H1 (cell line): Measurements from ENCODE around the gene YIF1B. TPM values are rescaled to one million over a fixed set of nuclear protein-coding genes. Genes with fewer than 3 reads are reported as not detected.

Experiments
- CTCF ChIA-PET: fragments of 300-600 bp; sonication (Branson Sonifier 250); formaldehyde crosslinking; loops from one replicate; lab custom pipeline; 2021; ENCODE audit not compliant: partially characterized antibody; lab: Charles Lee
- POLR2A ChIA-PET: fragments of 300-600 bp; sonication (Branson Sonifier 250); formaldehyde crosslinking; loops from one replicate; lab custom pipeline; 2021; ENCODE audit warnings: inconsistent platforms; ENCODE audit not compliant: partially characterized antibody; lab: Charles Lee
- DNase-seq, 2 experiments: peaks; one replicate each; pipeline versions ENCODE4 v3.0.0 to v3.0.0-alpha.2; 2010 to 2022; ENCODE audit warnings: low spot score in 2 of 2, low read depth in 1 of 2, mixed read lengths in 1 of 2
- FAIRE-seq: peaks from 2 replicates; lab custom pipeline; 2011; peaks lifted over from hg19 to GRCh38; lab: Jason Lieb, UNC
- H2AFZ ChIP-seq: 2 replicates; pipeline ENCODE4 v1.8.1; 2012; ENCODE audit warnings: low read length, inconsistent platforms
- H2AK5ac ChIP-seq: 2 replicates; pipeline ENCODE4 v1.6.1; 2013; ENCODE audit warnings: low read depth, low read length
- H2BK120ac ChIP-seq: replicated peaks from 2 replicates; pipeline ENCODE3; 2013; ENCODE audit warnings: low read depth, low read length, inconsistent platforms
- H2BK12ac ChIP-seq: 2 replicates; pipeline ENCODE4 v1.6.1; 2013; ENCODE audit warnings: low read depth, low read length
- H2BK15ac ChIP-seq: 2 replicates; pipeline ENCODE4 v1.6.1; 2013; ENCODE audit warnings: low read length
- H2BK20ac ChIP-seq: 2 replicates; pipeline ENCODE4 v1.6.1; 2013; ENCODE audit warnings: low read length
- H2BK5ac ChIP-seq: 2 replicates; pipeline ENCODE4 v1.6.1; 2013; ENCODE audit warnings: low read depth, low read length
- H3K14ac ChIP-seq: 2 replicates; pipeline ENCODE4 v1.6.1; 2013; ENCODE audit warnings: inconsistent platforms; ENCODE audit not compliant: insufficient read length
- H3K18ac ChIP-seq: 2 replicates; pipeline ENCODE4 v1.6.1; 2013; ENCODE audit warnings: low read length; ENCODE audit errors: extremely low read depth
- H3K23ac ChIP-seq: 2 replicates; pipeline ENCODE4 v1.6.1; 2013; ENCODE audit warnings: inconsistent platforms; ENCODE audit not compliant: insufficient read length
- H3K23me2 ChIP-seq: 2 replicates; pipeline ENCODE4 v1.6.1; 2013; ENCODE audit warnings: low read depth, low read length
- H3K27ac ChIP-seq: 2 replicates; pipeline ENCODE4 v1.6.1; 2011; ENCODE audit warnings: low read depth, low read length, inconsistent platforms
- H3K27me3 ChIP-seq, 4 experiments: replicated peaks in 1 of 4; 1 replicate in 1 of 4; 2 replicates in 3 of 4; pipeline versions ENCODE4 v1.6.1 to v1.8.1; 2011 to 2013; ENCODE audit warnings: low read length in 3 of 4, mild to moderate bottlenecking in 3 of 4, inconsistent platforms in 2 of 4, mixed read lengths in 2 of 4, moderate library complexity in 1 of 4; ENCODE audit not compliant: control insufficient read depth in 3 of 4, insufficient read depth in 3 of 4; ENCODE audit errors: extremely low read depth in 1 of 4
- H3K36me3 ChIP-seq, 4 experiments: 2 replicates each; pipeline versions ENCODE4 v1.6.1 to v1.8.1; 2011 to 2013; ENCODE audit warnings: mild to moderate bottlenecking in 4 of 4, low read length in 3 of 4, moderate library complexity in 2 of 4, control low read depth in 1 of 4, inconsistent platforms in 1 of 4; ENCODE audit not compliant: insufficient read depth in 4 of 4, control insufficient read depth in 2 of 4
- H3K4ac ChIP-seq: replicated peaks from 2 replicates; pipeline ENCODE3; 2013; ENCODE audit warnings: low read length, low read depth, mixed read lengths, inconsistent platforms; ENCODE audit not compliant: insufficient read length
- H3K4me1 ChIP-seq, 4 experiments: replicated peaks in 1 of 4; 1 replicate in 1 of 4; 2 replicates in 3 of 4; pipeline versions ENCODE4 v1.6.1 to v1.8.1; 2011 to 2013; ENCODE audit warnings: low read length in 3 of 4, inconsistent platforms in 2 of 4, mixed read lengths in 1 of 4; ENCODE audit not compliant: insufficient read depth in 4 of 4, control insufficient read depth in 3 of 4
- H3K4me2 ChIP-seq, 2 experiments: 2 replicates each; pipeline versions ENCODE4 v1.6.1 to v1.8.1; 2011 to 2013; ENCODE audit warnings: low read depth in 2 of 2, low read length in 2 of 2, control low read depth in 1 of 2, inconsistent platforms in 1 of 2, mild to moderate bottlenecking in 1 of 2; ENCODE audit not compliant: insufficient read depth in 1 of 2
- H3K4me3 ChIP-seq, 4 experiments: fragments of 200-600, 300-600 bp in 1 of 4; sonication (generic), shearing (Covaris generic), sonication (Bioruptor Twin) in 1 of 4; 2 replicates each; pipeline versions ENCODE4 v1.5.1 to v1.8.1; 2011 to 2016; ENCODE audit warnings: low read length in 4 of 4, low read depth in 3 of 4, control low read depth in 2 of 4, inconsistent platforms in 2 of 4, mild to moderate bottlenecking in 2 of 4, mixed read lengths in 1 of 4, moderate library complexity in 1 of 4; ENCODE audit not compliant: insufficient read depth in 2 of 4; ENCODE audit errors: extremely low read depth in 1 of 4
- H3K56ac ChIP-seq: replicated peaks from 2 replicates; pipeline ENCODE3; 2013; ENCODE audit warnings: low read depth, mild to moderate bottlenecking, mixed read lengths, low read length, inconsistent platforms; ENCODE audit not compliant: insufficient read length
- H3K79me1 ChIP-seq: 2 replicates; pipeline ENCODE4 v1.6.1; 2013; ENCODE audit warnings: low read depth, low read length, control low read depth
- H3K79me2 ChIP-seq, 2 experiments: 2 replicates each; pipeline versions ENCODE4 v1.6.1 to v1.8.1; 2012 to 2013; ENCODE audit warnings: low read length in 2 of 2, mild to moderate bottlenecking in 2 of 2, inconsistent platforms in 1 of 2; ENCODE audit not compliant: insufficient read depth in 2 of 2, control insufficient read depth in 1 of 2
- H3K9ac ChIP-seq, 4 experiments: replicated peaks in 1 of 4; 1 replicate in 1 of 4; 2 replicates in 3 of 4; pipeline versions ENCODE4 v1.6.1 to v1.8.1; 2011 to 2013; ENCODE audit warnings: low read depth in 3 of 4, low read length in 3 of 4, control low read depth in 2 of 4, mild to moderate bottlenecking in 2 of 4, moderate library complexity in 2 of 4, inconsistent platforms in 1 of 4; ENCODE audit errors: extremely low read depth in 1 of 4
- H3K9me3 ChIP-seq, 2 experiments: 2 replicates each; pipeline versions ENCODE4 v1.6.1 to v1.8.1; 2012 to 2013; ENCODE audit warnings: mild to moderate bottlenecking in 2 of 2, moderate library complexity in 2 of 2, control low read depth in 1 of 2, inconsistent platforms in 1 of 2, low read depth in 1 of 2, low read length in 1 of 2, mixed read lengths in 1 of 2; ENCODE audit not compliant: insufficient read depth in 2 of 2
- H4K20me1 ChIP-seq, 2 experiments: replicated peaks in 1 of 2; 2 replicates each; pipeline versions ENCODE3 to v1.8.1; 2011 to 2013; ENCODE audit warnings: inconsistent platforms in 2 of 2, low read length in 2 of 2, mild to moderate bottlenecking in 1 of 2; ENCODE audit not compliant: insufficient read depth in 2 of 2, control insufficient read depth in 1 of 2
- H4K5ac ChIP-seq: 2 replicates; pipeline ENCODE4 v1.6.1; 2013; ENCODE audit warnings: low read length, low read depth, mixed read lengths, inconsistent platforms; ENCODE audit not compliant: insufficient read length
- H4K8ac ChIP-seq: 2 replicates; pipeline ENCODE4 v1.8.0; 2013; ENCODE audit warnings: mild to moderate bottlenecking, moderate library complexity, low read length, inconsistent platforms; ENCODE audit not compliant: insufficient read depth; ENCODE audit errors: extremely low read depth
- H4K91ac ChIP-seq: replicated peaks from 2 replicates; pipeline ENCODE3; 2013; ENCODE audit warnings: low read length, mixed read lengths, inconsistent platforms; ENCODE audit not compliant: insufficient read length
- CTBP2 ChIP-seq: IDR thresholded peaks from 2 replicates; pipeline ENCODE4 v1.7.0; 2011; ENCODE audit warnings: borderline replicate concordance, mild to moderate bottlenecking, moderate library complexity, mixed read lengths, low read length; ENCODE audit not compliant: insufficient read depth, insufficient read length
- EZH2 ChIP-seq: fragments of 200-600 bp; sonication (generic); IDR thresholded peaks from 2 replicates; pipeline ENCODE4 v1.7.1; 2012; ENCODE audit warnings: low read depth, mild to moderate bottlenecking, moderate library complexity, low read length, inconsistent platforms; ENCODE audit not compliant: severe bottlenecking
- HDAC2 ChIP-seq, 2 experiments: fragments of 300-600 bp in 1 of 2; sonication (generic) in 1 of 2; IDR thresholded peaks; 2 replicates each; pipeline ENCODE4 v1.6.1; 2011 to 2012; ENCODE audit warnings: low read depth in 2 of 2, low read length in 2 of 2, mild to moderate bottlenecking in 2 of 2, moderate library complexity in 2 of 2, borderline replicate concordance in 1 of 2, inconsistent platforms in 1 of 2
- NRF1 ChIP-seq: IDR thresholded peaks from 2 replicates; pipeline ENCODE4 v1.6.1; 2011; ENCODE audit warnings: mild to moderate bottlenecking, low read depth, low read length, improper control_type of control experiment
- PHF8 ChIP-seq: fragments of 200-600 bp; sonication (generic); conservative IDR thresholded peaks from 2 replicates; pipeline ENCODE4 v1.7.1; 2012; ENCODE audit warnings: low read depth, mild to moderate bottlenecking, inconsistent platforms, low read length, moderate library complexity
- RNF2 ChIP-seq: fragments of 200-900, 300-1000 bp; sonication (generic); IDR thresholded peaks from 2 replicates; pipeline ENCODE4 v1.7.1; 2016; ENCODE audit warnings: borderline replicate concordance, low read depth, mild to moderate bottlenecking, antibody characterized with exemption, low read length; ENCODE audit not compliant: poor library complexity, severe bottlenecking; ENCODE audit errors: missing control alignments
- SIRT6 ChIP-seq: IDR thresholded peaks from one replicate; pipeline ENCODE4 v1.7.1; 2012; ENCODE audit warnings: low read length, inconsistent platforms
- SP1 ChIP-seq: IDR thresholded peaks from 2 replicates; pipeline ENCODE4 v1.6.1; 2011; ENCODE audit warnings: low read depth, low read length
- WGBS, 2 experiments: shearing (Covaris generic) in 1 of 2; methylation state at CpG; one replicate each; pipeline versions ENCODE4 v1.1.6 to v1.1.7; 2013 to 2015; ENCODE audit warnings: low lambda C conversion rate in 2 of 2, mixed read lengths in 2 of 2, inconsistent platforms in 1 of 2, low coverage in 1 of 2, missing lambda C conversion rate in 1 of 2; ENCODE audit not compliant: insufficient replicate concordance in 2 of 2, insufficient coverage in 1 of 2, insufficient read length in 1 of 2; ENCODE audit errors: extremely low coverage in 1 of 2, missing lambda C conversion rate in 1 of 2; 5-methylcytosine and 5-hydroxymethylcytosine counted together
- polyA plus RNA-seq, 7 experiments: library from polyadenylated mRNA; depleted of rRNA in 3 of 7; stranded (reverse) in 5 of 7; unstranded in 2 of 7; fragments of >200 nt in 5 of 7; fragments of 200-250 nt in 2 of 7; gene quantifications; 1 replicate in 5 of 7; 2 replicates in 1 of 7; 4 replicates in 1 of 7; pipeline versions ENCODE4 v1.2.1 to v1.2.3, GENCODE V29; 2011 to 2013; ENCODE audit warnings: missing spikeins in 2 of 7, mixed read lengths in 2 of 7
- total RNA-seq: library from RNA; stranded (reverse); fragmentation: NEBNext Ultra II Directional; extraction: Animal tissue kit (Norgen Biotek cat#: 25700); gene quantifications from 2 replicates; pipeline ENCODE4 v1.2.1, GENCODE V29; 2021
- TF ChIP-seq, protein P1 (sequence below): IDR thresholded peaks from 2 replicates; pipeline ENCODE4 v1.6.1; 2011; ENCODE audit warnings: low read depth, mild to moderate bottlenecking, low read length; ENCODE audit not compliant: insufficient read depth
- TF ChIP-seq, protein P2 (sequence below): IDR thresholded peaks from 2 replicates; pipeline ENCODE4 v1.6.1; 2012; ENCODE audit warnings: low read length, inconsistent platforms

Gene YIF1B
- total and polyA plus RNA-seq, 2 of the 8 experiments (the other 6 are each of a cell fraction or from before 2014, with no cell fraction given), result 89.6 to 305 TPM

DNA sequence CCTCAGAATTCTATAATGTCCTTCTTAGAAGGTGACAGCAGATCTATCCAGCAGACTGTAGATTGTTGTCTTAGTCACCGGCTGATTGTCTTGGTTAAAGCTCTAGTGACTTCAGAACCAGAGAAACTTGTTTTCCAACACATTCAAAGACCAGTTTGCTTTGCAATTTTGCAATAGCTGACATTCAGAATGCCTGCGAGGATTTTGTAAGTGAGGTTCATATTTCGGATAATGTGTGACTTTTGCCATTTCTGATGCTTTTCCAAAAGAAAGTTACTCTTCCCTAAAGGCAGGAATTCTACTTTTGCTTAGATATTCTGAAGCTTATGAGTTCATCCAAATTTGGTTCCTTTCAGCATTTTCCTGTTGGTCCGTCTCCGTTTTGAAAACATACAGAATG, 38.2 kb downstream of the YIF1B start:
- Histone ChIP-seq H2BK12ac (no peak overlapping the region), H2AFZ (no peak overlapping the region), H3K14ac (no peak overlapping the region), H3K4me2 (no peak overlapping the region), H3K23ac (no peak overlapping the region), H4K8ac (no peak overlapping the region), H2BK20ac (no peak overlapping the region), H3K79me1 (peaks cover 23% of the 10 kb centered on the region), H4K5ac (no peak overlapping the region), H4K20me1 (peaks cover 23 to 30% of the 10 kb centered on the region in 2 experiments), H3K4me3 (no peak overlapping the region), H3K27me3 (no peaks in the 10 kb centered on the region), H3K56ac (no peak overlapping the region), H3K79me2 (peaks cover 8 to 88% of the 10 kb centered on the region in 2 experiments), H3K23me2 (no peaks in the 10 kb centered on the region), H3K4me1 (no peaks in the 10 kb centered on the region; a peak in 1 of 7 replicates), H3K9me3 (no peaks in the 10 kb centered on the region), H3K18ac (no peak overlapping the region), H2AK5ac (no peak overlapping the region), H3K9ac (no peak overlapping the region), H2BK15ac (no peak overlapping the region), H2BK120ac (no peak overlapping the region), H2BK5ac (no peak overlapping the region), H3K27ac (no peak overlapping the region), H3K36me3 (peaks cover 0 to 5% (median 3%) of the 10 kb centered on the region in 4 experiments; a peak in 4 of 8 replicates), H4K91ac (no peak overlapping the region), H3K4ac (no peak overlapping the region)
- ChIA-PET POLR2A (interaction anchor here (0.8 to 3.7 kb wide), 3 partner anchors 9 to 17 kb away, joined by 5 to 25 read pairs (median 6); no protein-coding TSS in a partner anchor), CTCF (interaction anchor here (0.6 to 2.7 kb wide), 8 partner anchors 9 to 143 kb away, joined by 3 to 9 read pairs (median 4); partner anchors contain the start of genes CATSPERG, PPP1R14A and SPINT2)
- 90% methylated on average over 5 of the region's 5 CpGs; no CpG with 5 or more reads in 1 of the 2 experiments for WGBS, 2 experiments
- FAIRE-seq (no peak), DNase-seq (no peak)
- TF ChIP-seq, protein P1, sequence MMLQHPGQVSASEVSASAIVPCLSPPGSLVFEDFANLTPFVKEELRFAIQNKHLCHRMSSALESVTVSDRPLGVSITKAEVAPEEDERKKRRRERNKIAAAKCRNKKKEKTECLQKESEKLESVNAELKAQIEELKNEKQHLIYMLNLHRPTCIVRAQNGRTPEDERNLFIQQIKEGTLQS, result no peak
- TF ChIP-seq CTBP2, result no peak
- no peak for TF ChIP-seq SP1
- no peak for TF ChIP-seq HDAC2 (IDR thresholded peaks at IDR 0.05; ENCODE audit: borderline replicate concordance in 1 of 2, low read depth in 2 of 2, low read length in 2 of 2)
- no peak for TF ChIP-seq NRF1
- no peak for TF ChIP-seq EZH2
- TF ChIP-seq PHF8, result no peak
- TF ChIP-seq, protein P2, sequence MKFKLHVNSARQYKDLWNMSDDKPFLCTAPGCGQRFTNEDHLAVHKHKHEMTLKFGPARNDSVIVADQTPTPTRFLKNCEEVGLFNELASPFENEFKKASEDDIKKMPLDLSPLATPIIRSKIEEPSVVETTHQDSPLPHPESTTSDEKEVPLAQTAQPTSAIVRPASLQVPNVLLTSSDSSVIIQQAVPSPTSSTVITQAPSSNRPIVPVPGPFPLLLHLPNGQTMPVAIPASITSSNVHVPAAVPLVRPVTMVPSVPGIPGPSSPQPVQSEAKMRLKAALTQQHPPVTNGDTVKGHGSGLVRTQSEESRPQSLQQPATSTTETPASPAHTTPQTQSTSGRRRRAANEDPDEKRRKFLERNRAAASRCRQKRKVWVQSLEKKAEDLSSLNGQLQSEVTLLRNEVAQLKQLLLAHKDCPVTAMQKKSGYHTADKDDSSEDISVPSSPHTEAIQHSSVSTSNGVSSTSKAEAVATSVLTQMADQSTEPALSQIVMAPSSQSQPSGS, result no peak
- TF ChIP-seq SIRT6, result no peak
- no peak for TF ChIP-seq RNF2
